Neuronal stem cell (in vitro differentiated cells): Measurements from ENCODE around the gene FIBIN.
"Not testable (repeated sequence)": the region's sequence is repeated elsewhere in the genome, so short reads cannot be mapped to it uniquely, and the experiment has no call there.

Source experiments
- DNase-seq: peaks from one replicate; pipeline ENCODE4 v3.0.0-alpha.2; 2013; ENCODE audit warnings: low spot score
- H2AFZ ChIP-seq: one replicate; pipeline ENCODE4 v1.6.1; 2013; ENCODE audit warnings: mild to moderate bottlenecking, low read length, inconsistent platforms
- H2AK5ac ChIP-seq: 2 replicates; pipeline ENCODE4 v1.6.1; 2013; ENCODE audit warnings: low read depth, mild to moderate bottlenecking, inconsistent platforms, low read length, moderate library complexity, mixed read lengths
- H2BK120ac ChIP-seq: 2 replicates; pipeline ENCODE4 v1.6.1; 2013; ENCODE audit warnings: low read depth, mild to moderate bottlenecking, inconsistent platforms, low read length, moderate library complexity, mixed read lengths
- H2BK12ac ChIP-seq: one replicate; pipeline ENCODE4 v1.6.1; 2013; ENCODE audit warnings: low read length, inconsistent platforms
- H2BK15ac ChIP-seq: 2 replicates; pipeline ENCODE4 v1.6.1; 2013; ENCODE audit warnings: mild to moderate bottlenecking, low read length, inconsistent platforms, mixed read lengths
- H2BK5ac ChIP-seq: one replicate; pipeline ENCODE4 v1.6.1; 2013; ENCODE audit warnings: inconsistent platforms, mild to moderate bottlenecking, low read length, moderate library complexity
- H3K14ac ChIP-seq: one replicate; pipeline ENCODE4 v1.6.1; 2013; ENCODE audit warnings: low read length, inconsistent platforms
- H3K18ac ChIP-seq: 2 replicates; pipeline ENCODE4 v1.6.1; 2013; ENCODE audit warnings: low read length, inconsistent platforms
- H3K23ac ChIP-seq: 2 replicates; pipeline ENCODE4 v1.6.1; 2013; ENCODE audit warnings: low read depth, mild to moderate bottlenecking, mixed read lengths, low read length, inconsistent platforms; ENCODE audit not compliant: poor library complexity
- H3K27ac ChIP-seq: replicated peaks from 3 replicates; pipeline ENCODE4 v1.5.1; 2013; ENCODE audit warnings: low read length, inconsistent platforms
- H3K27me3 ChIP-seq, 3 experiments: 2 replicates each; pipeline ENCODE4 v1.6.1; 2013; ENCODE audit warnings: low read length in 3 of 3, mild to moderate bottlenecking in 2 of 3, inconsistent platforms in 1 of 3, low read depth in 1 of 3, mixed read lengths in 1 of 3, moderate library complexity in 1 of 3; ENCODE audit not compliant: control insufficient read depth in 3 of 3, insufficient read depth in 3 of 3
- H3K36me3 ChIP-seq, 2 donors: replicated peaks in 1 of 2; 2 replicates each; pipeline ENCODE4 v1.6.1; 2013; ENCODE audit warnings: low read length in 2 of 2; ENCODE audit not compliant: control insufficient read depth in 2 of 2, insufficient read depth in 2 of 2
- H3K4ac ChIP-seq: 2 replicates; pipeline ENCODE4 v1.6.1; 2013; ENCODE audit warnings: inconsistent platforms, mild to moderate bottlenecking, low read length, moderate library complexity
- H3K4me1 ChIP-seq, 2 donors: 1 replicate in 1 of 2; 2 replicates in 1 of 2; pipeline ENCODE4 v1.6.1; 2013; ENCODE audit warnings: low read length in 2 of 2, low read depth in 1 of 2; ENCODE audit not compliant: control insufficient read depth in 2 of 2, insufficient read depth in 1 of 2
- H3K4me2 ChIP-seq: one replicate; pipeline ENCODE4 v1.6.1; 2013; ENCODE audit warnings: mild to moderate bottlenecking, low read length, inconsistent platforms; ENCODE audit not compliant: insufficient read depth, poor library complexity, severe bottlenecking
- H3K4me3 ChIP-seq, 2 donors: 2 replicates each; pipeline ENCODE4 v1.5.1; 2013; ENCODE audit warnings: low read length in 2 of 2, mild to moderate bottlenecking in 2 of 2, inconsistent platforms in 1 of 2, moderate library complexity in 1 of 2
- H3K79me1 ChIP-seq: one replicate; pipeline ENCODE4 v1.6.1; 2013; ENCODE audit warnings: low read depth, mild to moderate bottlenecking, inconsistent platforms, low read length, moderate library complexity
- H3K9ac ChIP-seq: one replicate; pipeline ENCODE4 v1.6.1; 2013; ENCODE audit warnings: mild to moderate bottlenecking, low read depth, low read length, inconsistent platforms; ENCODE audit not compliant: poor library complexity
- H3K9me3 ChIP-seq, 2 donors: replicated peaks in 1 of 2; 2 replicates each; pipeline versions ENCODE3 to v1.6.1; 2013; ENCODE audit warnings: low read length in 2 of 2, mild to moderate bottlenecking in 2 of 2, inconsistent platforms in 1 of 2, low read depth in 1 of 2, mixed read lengths in 1 of 2, moderate library complexity in 1 of 2; ENCODE audit not compliant: control insufficient read depth in 2 of 2, insufficient read depth in 1 of 2
- H4K8ac ChIP-seq: one replicate; pipeline ENCODE4 v1.6.1; 2013; ENCODE audit warnings: low read depth, mild to moderate bottlenecking, inconsistent platforms, low read length, moderate library complexity
- H4K91ac ChIP-seq: one replicate; pipeline ENCODE4 v1.6.1; 2013; ENCODE audit warnings: low read length, low read depth, mild to moderate bottlenecking, inconsistent platforms; ENCODE audit not compliant: poor library complexity
- WGBS, 2 donors: extraction: QIAGEN DNeasy Blood & Tissue Kit; methylation state at CpG; one replicate each; pipeline ENCODE4 v1.1.7; 2013; ENCODE audit warnings: missing lambda C conversion rate in 2 of 2, mixed read lengths in 1 of 2; ENCODE audit not compliant: insufficient read length in 2 of 2, insufficient replicate concordance in 1 of 2; ENCODE audit errors: extremely low coverage in 2 of 2; 5-methylcytosine and 5-hydroxymethylcytosine counted together

The FIBIN gene

GRCh38 chr11:26960281-26960680, 33.6 kb upstream of the FIBIN start:
- Histone ChIP-seq H2BK120ac (no peak overlapping the region), H3K79me1 (no peaks in the 10 kb centered on the region), H3K9ac (no peak overlapping the region), H3K27ac (no peak overlapping the region), H2AK5ac (no peak overlapping the region), H4K8ac (no peak overlapping the region), H2BK12ac (no peak overlapping the region), H3K14ac (no peak overlapping the region), H3K4me3 (no peak overlapping the region), H2BK5ac (no peak overlapping the region), H3K27me3 (no peaks in the 10 kb centered on the region), H3K4me2 (no peak overlapping the region), H3K4ac (no peak overlapping the region), H3K4me1 (no peaks in the 10 kb centered on the region), H2BK15ac (no peak overlapping the region), H3K23ac (no peak overlapping the region), H4K91ac (no peak overlapping the region), H3K18ac (no peak overlapping the region), H3K36me3 (no peaks in the 10 kb centered on the region), H2AFZ (no peak overlapping the region), H3K9me3 (no peaks in the 10 kb centered on the region)
- WGBS, 2 donors: no CpG with 5 or more reads among the region's 2 CpGs
- no peak for DNase-seq

DNA sequence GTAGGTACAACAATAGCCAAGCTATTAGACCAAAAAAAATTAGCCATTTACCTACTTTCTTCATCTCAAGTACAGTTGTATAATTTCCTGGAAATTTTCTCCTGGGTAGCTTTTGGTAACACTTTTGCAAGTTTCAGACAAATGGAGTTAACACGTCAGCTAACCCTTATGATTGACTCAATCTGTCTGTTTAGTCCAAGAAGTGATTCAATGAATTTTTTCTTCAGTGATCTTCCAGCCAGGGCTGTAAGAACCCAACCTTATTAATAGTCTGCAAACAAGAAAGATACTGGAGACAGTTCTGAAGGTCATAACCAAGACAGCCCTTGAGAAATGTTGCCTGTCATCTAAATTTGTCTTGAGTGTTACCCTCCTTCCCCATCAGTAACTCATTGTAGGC, 30.1 kb upstream of the FIBIN start:
- no peak overlapping the region for H3K9ac ChIP-seq
- no peak overlapping the region for H2BK5ac ChIP-seq
- no peak overlapping the region for H3K4me3 ChIP-seq
- H3K36me3 ChIP-seq: no peaks in the 10 kb centered on the region
- H3K18ac ChIP-seq: no peak overlapping the region
- H3K4me1 ChIP-seq: no peaks in the 10 kb centered on the region
- WGBS, 2 donors: no CpG with 5 or more reads among the region's 1 CpG
- no peak overlapping the region for H2BK12ac ChIP-seq
- H4K91ac ChIP-seq: no peak overlapping the region
- no peaks in the 10 kb centered on the region for H3K9me3 ChIP-seq
- H2AFZ ChIP-seq: no peak overlapping the region
- H3K27ac ChIP-seq: no peak overlapping the region
- H2AK5ac ChIP-seq: no peak overlapping the region
- no peak overlapping the region for H3K23ac ChIP-seq
- no peaks in the 10 kb centered on the region for H3K27me3 ChIP-seq
- H2BK15ac ChIP-seq: no peak overlapping the region
- H4K8ac ChIP-seq: no peak overlapping the region
- no peak overlapping the region for H2BK120ac ChIP-seq
- no peak overlapping the region for H3K4ac ChIP-seq
- no peak overlapping the region for H3K4me2 ChIP-seq
- no peak overlapping the region for H3K14ac ChIP-seq
- DNase-seq: no peak
- no peaks in the 10 kb centered on the region for H3K79me1 ChIP-seq

GRCh38 chr11:26964339-26964738, 29.6 kb upstream of the FIBIN start:
- no CpG with 5 or more reads among the region's 3 CpGs for WGBS, 2 donors
- Histone ChIP-seq H3K4me3 (no peak overlapping the region), H2BK12ac (no peak overlapping the region)

GRCh38 chr11:26964847-26965485, 28.9 kb upstream of the FIBIN start:
- H3K4ac ChIP-seq, H2AFZ ChIP-seq, H3K4me1 ChIP-seq, H2BK120ac ChIP-seq, H4K91ac ChIP-seq, H3K18ac ChIP-seq, H3K4me3 ChIP-seq, H3K36me3 ChIP-seq, H2BK5ac ChIP-seq, H3K27me3 ChIP-seq, H3K4me2 ChIP-seq, DNase-seq, H3K14ac ChIP-seq, H4K8ac ChIP-seq, H3K9ac ChIP-seq, H2BK15ac ChIP-seq, H3K9me3 ChIP-seq, H2AK5ac ChIP-seq, H3K27ac ChIP-seq, H3K79me1 ChIP-seq, H2BK12ac ChIP-seq, H3K23ac ChIP-seq: not testable (repeated sequence)
- WGBS, 2 donors: no CpG with 5 or more reads among the region's 32 CpGs

More at GRCh38 chr11:26964339-26964738, 29.6 kb upstream of the FIBIN start:
- Histone ChIP-seq H3K14ac (no peak overlapping the region), H2BK120ac (no peak overlapping the region), H2AK5ac (no peak overlapping the region), H3K79me1 (no peaks in the 10 kb centered on the region), H3K9me3 (no peaks in the 10 kb centered on the region), H4K91ac (no peak overlapping the region), H4K8ac (no peak overlapping the region), H3K4ac (no peak overlapping the region), H3K4me2 (no peak overlapping the region), H3K27ac (no peak overlapping the region), H2BK5ac (no peak overlapping the region), H2AFZ (no peak overlapping the region), H3K27me3 (no peaks in the 10 kb centered on the region), H3K9ac (no peak overlapping the region), H3K23ac (no peak overlapping the region), H3K36me3 (no peaks in the 10 kb centered on the region), H3K4me1 (no peaks in the 10 kb centered on the region), H3K18ac (no peak overlapping the region), H2BK15ac (no peak overlapping the region)
- no peak for DNase-seq
